Activated naive CD4-positive, alpha-beta T cell treated with anti-CD3 and anti-CD28 coated beads for 36 hours (primary cell): ENCODE results near the gene EBLN1. TPM values are rescaled to one million over a fixed set of nuclear protein-coding genes. Genes with fewer than 3 reads are reported as not detected.

Experiments
- CTCF ChIA-PET: fragments of 350-600 bp; sonication (Branson Sonifier 250); formaldehyde crosslinking; loops from one replicate; lab custom pipeline; 2021; ENCODE audit warnings: antibody characterized with exemption; lab: Charles Lee
- DNase-seq: peaks from one replicate; pipeline ENCODE4 v3.0.0-alpha.2; 2020
- H3K27ac Mint-ChIP-seq: one replicate; pipeline ENCODE4 v1.8.0; 2021; ENCODE audit warnings: mild to moderate bottlenecking, mixed read lengths
- H3K27me3 Mint-ChIP-seq: one replicate; pipeline ENCODE4 v1.8.0; 2021; ENCODE audit warnings: low read depth, mixed read lengths
- H3K36me3 Mint-ChIP-seq: one replicate; pipeline ENCODE4 v1.8.0; 2021; ENCODE audit warnings: low read depth, mixed read lengths
- H3K4me1 Mint-ChIP-seq: one replicate; pipeline ENCODE4 v1.8.0; 2021; ENCODE audit warnings: low read depth, mixed read lengths
- H3K4me3 Mint-ChIP-seq: one replicate; pipeline ENCODE4 v1.8.0; 2021; ENCODE audit warnings: mild to moderate bottlenecking, moderate library complexity, mixed read lengths
- H3K9me3 Mint-ChIP-seq: one replicate; pipeline ENCODE4 v1.8.0; 2021; ENCODE audit warnings: mixed read lengths
- intact Hi-C: fragments of 100-400 bp; cut with micrococcal nuclease; formaldehyde crosslinking; loops from one replicate; pipeline ENCODE4 v1.15.1; 2023
- total RNA-seq, 2 experiments: library from RNA; stranded (reverse); gene quantifications; one replicate each; pipeline ENCODE4 v1.2.3, GENCODE V29; 2021

EBLN1 gene
- total RNA-seq, result not detected

- H3K9me3 Mint-ChIP-seq, result no peaks in the 10 kb centered on the region
- CTCF ChIA-PET, result no interaction called here
- intact Hi-C loops, result no loop called here
- DNase-seq, result no peak
- peaks cover 17% of the 10 kb centered on the region for H3K4me1 Mint-ChIP-seq
- H3K4me3 Mint-ChIP-seq, result no peak within 1 kb of the TSS
- H3K27ac Mint-ChIP-seq, result no peak within 1 kb of the TSS
- H3K36me3 Mint-ChIP-seq, result no peaks in the 10 kb centered on the region
- H3K27me3 Mint-ChIP-seq, result no peaks in the 10 kb centered on the region
Observed at GRCh38 chr10:22217842-22218241, at the start of gene EBLN1. Gene EBLN1 (minus strand): TSS chr10:22218015. CDS start chr10:22209983, 8,032 bp downstream.

- Mint-ChIP-seq H3K9me3 (no peaks in the 10 kb centered on the region), H3K27me3 (peaks cover 8% of the 10 kb centered on the region), H3K4me1 (no peaks in the 10 kb centered on the region), H3K27ac (no peak overlapping the region), H3K36me3 (no peaks in the 10 kb centered on the region), H3K4me3 (no peak overlapping the region)
- CTCF ChIA-PET, result no interaction called here
- no peak for DNase-seq
- intact Hi-C loops, result no loop called here
Observed at GRCh38 chr10:22265839-22266537, 48.2 kb upstream of the EBLN1 start.

GRCh38 chr10:22263106-22263505 is 45.3 kb upstream of the EBLN1 start:
- H3K9me3 Mint-ChIP-seq, result no peaks in the 10 kb centered on the region
- no peak overlapping the region for H3K4me3 Mint-ChIP-seq
- H3K36me3 Mint-ChIP-seq, result no peaks in the 10 kb centered on the region
- H3K27me3 Mint-ChIP-seq, result peaks cover 8% of the 10 kb centered on the region
- H3K4me1 Mint-ChIP-seq, result peaks cover 15% of the 10 kb centered on the region
- CTCF ChIA-PET, result no interaction called here
- intact Hi-C loops, result no loop called here
- H3K27ac Mint-ChIP-seq, result no peak overlapping the region
- no peak for DNase-seq

- CTCF ChIA-PET, result interaction anchor here (1.3 to 2.1 kb wide), 3 partner anchors 64 to 730 kb away, joined by 5 to 8 read pairs (median 5); no protein-coding TSS in a partner anchor
- H3K27ac Mint-ChIP-seq, result no peak overlapping the region
- peaks cover 4% of the 10 kb centered on the region for H3K27me3 Mint-ChIP-seq
- H3K4me3 Mint-ChIP-seq, result no peak overlapping the region
- intact Hi-C loops, result loop anchor here (1.0 to 10.0 kb wide), 6 partner anchors 162 to 1186 kb away; no protein-coding TSS in a partner anchor
- H3K4me1 Mint-ChIP-seq, result peaks cover 25% of the 10 kb centered on the region
- DNase-seq, result peak; percentile 40
- no peaks in the 10 kb centered on the region for H3K36me3 Mint-ChIP-seq
- no peaks in the 10 kb centered on the region for H3K9me3 Mint-ChIP-seq
Observed at GRCh38 chr10:22259280-22259679, 41.5 kb upstream of the EBLN1 start.

- Mint-ChIP-seq H3K27me3 (peaks cover 6% of the 10 kb centered on the region), H3K27ac (no peak overlapping the region), H3K4me3 (no peak overlapping the region), H3K9me3 (no peaks in the 10 kb centered on the region), H3K36me3 (no peaks in the 10 kb centered on the region), H3K4me1 (peaks cover 27% of the 10 kb centered on the region)
- intact Hi-C loops, result loop anchor here (10.0 kb wide), 2 partner anchors 764 to 1186 kb away; no protein-coding TSS in a partner anchor
- no peak for DNase-seq
- CTCF ChIA-PET, result interaction anchor here (1.3 to 2.3 kb wide), 4 partner anchors 59 to 731 kb away, joined by 5 to 8 read pairs (median 6); no protein-coding TSS in a partner anchor
Observed at GRCh38 chr10:22258471-22258870, 40.7 kb upstream of the EBLN1 start.

- peak; percentile 61 for DNase-seq
- H3K27me3 Mint-ChIP-seq, result peaks cover 5% of the 10 kb centered on the region
- peaks cover 25% of the 10 kb centered on the region for H3K4me1 Mint-ChIP-seq
- H3K4me3 Mint-ChIP-seq, result peak overlapping the region; percentile 99
- H3K9me3 Mint-ChIP-seq, result no peaks in the 10 kb centered on the region
- H3K27ac Mint-ChIP-seq, result peak overlapping the region; percentile 96
- H3K36me3 Mint-ChIP-seq, result peaks cover 4% of the 10 kb centered on the region
- intact Hi-C loops, result loop anchor here (5.0 to 10.0 kb wide), 4 partner anchors 721 to 1191 kb away; partner anchors contain the start of genes MLLT10 and MSRB2
- CTCF ChIA-PET, result interaction anchor here (0.7 kb wide), 1 partner anchor 87 kb away, joined by 3 read pairs; no protein-coding TSS in a partner anchor
Observed at GRCh38 chr10:22253580-22253882, 35.7 kb upstream of the EBLN1 start.

- intact Hi-C loops, result loop anchor here (1.0 to 10.0 kb wide), 7 partner anchors 24 to 1192 kb away; partner anchors contain the start of genes DNAJC1, MLLT10 and MSRB2
- no peaks in the 10 kb centered on the region for H3K9me3 Mint-ChIP-seq
- peaks cover 26% of the 10 kb centered on the region for H3K4me1 Mint-ChIP-seq
- H3K36me3 Mint-ChIP-seq, result peaks cover 4% of the 10 kb centered on the region
- DNase-seq, result peak; percentile 35
- H3K4me3 Mint-ChIP-seq, result peak overlapping the region; percentile 99
- H3K27me3 Mint-ChIP-seq, result peaks cover 5% of the 10 kb centered on the region
- H3K27ac Mint-ChIP-seq, result peak overlapping the region; percentile 96
- CTCF ChIA-PET, result interaction anchor here (0.7 kb wide), 1 partner anchor 88 kb away, joined by 3 read pairs; no protein-coding TSS in a partner anchor
Observed at GRCh38 chr10:22252801-22253579, 35.2 kb upstream of the EBLN1 start.

- intact Hi-C loops, result loop anchor here (1.0 to 10.0 kb wide), 7 partner anchors 23 to 1192 kb away; partner anchors contain the start of genes DNAJC1, MLLT10 and MSRB2
- CTCF ChIA-PET, result interaction anchor here (0.8 kb wide), 1 partner anchor 25 kb away, joined by 3 read pairs; no protein-coding TSS in a partner anchor
- Mint-ChIP-seq H3K4me1 (peaks cover 33% of the 10 kb centered on the region), H3K27ac (peak overlapping the region; percentile 99), H3K4me3 (peak overlapping the region; percentile 99), H3K36me3 (peaks cover 4% of the 10 kb centered on the region), H3K9me3 (no peaks in the 10 kb centered on the region), H3K27me3 (peaks cover 5% of the 10 kb centered on the region)
- peak; percentile 59 for DNase-seq
Observed at GRCh38 chr10:22252224-22252800, 34.5 kb upstream of the EBLN1 start.

- H3K4me3 Mint-ChIP-seq, result peak overlapping the region; percentile 99
- CTCF ChIA-PET, result interaction anchor here (0.8 kb wide), 1 partner anchor 24 kb away, joined by 3 read pairs; no protein-coding TSS in a partner anchor
- H3K27ac Mint-ChIP-seq, result peak overlapping the region; percentile 99
- H3K4me1 Mint-ChIP-seq, result peaks cover 34% of the 10 kb centered on the region
- H3K9me3 Mint-ChIP-seq, result no peaks in the 10 kb centered on the region
- H3K36me3 Mint-ChIP-seq, result peaks cover 4% of the 10 kb centered on the region
- peaks cover 5% of the 10 kb centered on the region for H3K27me3 Mint-ChIP-seq
- intact Hi-C loops, result loop anchor here (1.0 to 10.0 kb wide), 7 partner anchors 22 to 1193 kb away; partner anchors contain the start of genes DNAJC1, MLLT10 and MSRB2
- DNase-seq, result peak; percentile 74
Observed at GRCh38 chr10:22251751-22252223, 34.0 kb upstream of the EBLN1 start.

- no peak for DNase-seq
- peak overlapping the region; percentile 99 for H3K27ac Mint-ChIP-seq
- intact Hi-C loops, result loop anchor here (5.0 to 10.0 kb wide), 4 partner anchors 719 to 1194 kb away; partner anchors contain the start of genes MLLT10 and MSRB2
- CTCF ChIA-PET, result no interaction called here
- peaks cover 5% of the 10 kb centered on the region for H3K27me3 Mint-ChIP-seq
- no peaks in the 10 kb centered on the region for H3K9me3 Mint-ChIP-seq
- peaks cover 40% of the 10 kb centered on the region for H3K4me1 Mint-ChIP-seq
- peak overlapping the region; percentile 99 for H3K4me3 Mint-ChIP-seq
- peaks cover 4% of the 10 kb centered on the region for H3K36me3 Mint-ChIP-seq
Observed at GRCh38 chr10:22250897-22251660, 33.3 kb upstream of the EBLN1 start.

GRCh38 chr10:22247636-22248035 is 29.8 kb upstream of the EBLN1 start:
- Mint-ChIP-seq H3K4me1 (peaks cover 48% of the 10 kb centered on the region), H3K9me3 (no peaks in the 10 kb centered on the region), H3K27ac (peak overlapping the region; percentile 95), H3K27me3 (no peaks in the 10 kb centered on the region), H3K4me3 (peak overlapping the region; percentile 47), H3K36me3 (peaks cover 2% of the 10 kb centered on the region)
- DNase-seq, result no peak
- intact Hi-C loops, result loop anchor here (1.0 to 10.0 kb wide), 9 partner anchors 18 to 1087 kb away; partner anchors contain the start of gene PIP4K2A
- CTCF ChIA-PET, result no interaction called here
